HG03439 (cell line): Measurements from ENCODE around the gene LACTB.

ENCODE experiments used
- ATAC-seq: cut with Tn5 transposase; IDR thresholded peaks from one replicate; pipeline ENCODE4 v1.9.1; 2021; ENCODE audit warnings: mild to moderate bottlenecking, moderate library complexity; ENCODE audit not compliant: unreplicated experiment

LACTB gene

GRCh38 chr15:63122002-63122875, 578 bp downstream of the LACTB start:
- ATAC-seq: peak; percentile 91

DNA sequence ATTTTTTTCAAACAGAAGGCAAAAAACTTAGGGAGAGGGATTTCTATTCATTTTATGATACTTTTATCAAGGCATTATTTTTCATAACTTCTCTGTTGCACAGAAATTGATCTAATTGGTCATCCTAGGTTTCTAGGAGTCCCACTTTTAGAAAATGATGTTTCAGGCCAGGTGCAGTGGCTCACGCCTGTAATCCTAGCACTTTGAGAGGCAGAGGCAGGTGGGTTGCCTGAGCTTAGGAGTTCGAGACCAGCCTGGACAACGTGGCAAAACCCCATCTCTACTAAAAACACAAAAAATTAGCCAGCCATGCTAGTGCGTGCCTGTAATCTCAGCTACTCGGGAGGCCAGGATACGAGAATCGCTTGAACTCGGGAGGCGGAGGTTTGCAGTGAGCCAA, 2.8 kb downstream of the LACTB start:
- ATAC-seq: no peak

DNA sequence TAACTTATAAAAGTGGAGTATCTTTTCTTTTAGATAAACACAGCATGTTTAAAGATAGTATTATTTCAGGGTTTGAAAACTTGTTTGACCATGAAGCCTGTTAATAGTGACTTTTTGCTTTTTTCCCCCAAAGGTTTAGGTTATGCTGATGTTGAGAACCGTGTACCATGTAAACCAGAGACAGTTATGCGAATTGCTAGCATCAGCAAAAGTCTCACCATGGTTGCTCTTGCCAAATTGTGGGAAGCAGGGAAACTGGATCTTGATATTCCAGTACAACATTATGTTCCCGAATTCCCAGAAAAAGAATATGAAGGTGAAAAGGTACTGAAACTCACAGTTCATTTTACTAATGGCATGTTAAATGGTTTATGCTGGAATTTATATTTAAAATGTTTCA, 5.1 kb downstream of the LACTB start:
- ATAC-seq: no peak

DNA sequence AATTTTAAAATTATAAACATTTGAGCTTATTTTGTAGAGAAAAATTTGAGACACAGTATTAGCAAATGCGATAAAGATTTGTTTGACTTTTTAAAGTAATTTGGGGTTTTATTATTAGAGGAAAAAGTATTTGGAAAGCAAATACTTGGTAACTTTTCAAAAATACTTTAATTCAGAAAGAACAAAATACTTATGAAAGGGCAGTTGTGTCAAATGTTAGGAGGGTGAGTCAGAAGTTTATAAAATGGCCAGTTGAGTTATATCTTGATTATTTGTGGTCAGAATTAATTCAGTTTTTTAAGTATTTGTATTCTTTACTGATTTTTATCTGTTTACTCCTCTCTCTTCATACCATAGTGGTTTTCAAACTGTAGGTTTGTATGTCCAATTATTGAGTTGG, 12.1 kb downstream of the LACTB start:
- no peak for ATAC-seq

DNA sequence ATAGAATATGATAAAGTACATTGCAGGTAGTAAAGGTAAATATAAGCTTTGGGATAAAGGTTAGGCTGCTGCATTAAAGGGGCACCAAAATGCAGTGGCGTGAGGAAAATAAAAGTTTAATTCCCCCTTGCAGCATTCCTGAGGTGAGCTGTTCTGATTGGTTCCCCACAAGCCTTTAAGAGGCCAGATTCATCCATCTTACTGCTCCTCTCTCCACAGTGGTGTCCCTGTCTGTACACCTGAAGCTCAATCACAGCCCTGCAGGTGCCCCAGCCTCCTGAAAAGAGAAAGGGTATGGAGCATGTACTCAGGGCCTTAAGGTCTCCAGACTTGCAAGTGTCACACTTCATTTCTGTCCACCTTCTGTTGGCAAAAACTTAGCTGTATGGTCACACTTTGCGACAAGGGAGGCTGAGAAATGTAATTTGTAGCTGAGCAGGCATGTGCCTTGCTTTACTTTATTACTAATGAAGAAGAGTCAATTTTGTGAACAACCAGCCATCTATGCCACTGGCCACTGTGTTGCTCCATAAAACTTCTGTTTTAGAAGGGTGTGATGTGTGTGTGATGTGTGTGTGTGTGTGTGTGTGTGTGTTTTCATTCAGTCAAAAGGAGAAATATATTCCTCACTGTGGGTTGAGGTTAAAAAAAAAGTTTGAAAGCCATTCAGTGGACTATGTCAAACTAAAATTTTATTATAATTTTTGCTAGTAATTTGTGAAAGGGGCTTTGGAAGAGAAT, 12.8 kb downstream of the LACTB start:
- ATAC-seq: no peak

- ATAC-seq: no peak
Observed at GRCh38 chr15:63135281-63135680, 13.6 kb downstream of the LACTB start.

DNA sequence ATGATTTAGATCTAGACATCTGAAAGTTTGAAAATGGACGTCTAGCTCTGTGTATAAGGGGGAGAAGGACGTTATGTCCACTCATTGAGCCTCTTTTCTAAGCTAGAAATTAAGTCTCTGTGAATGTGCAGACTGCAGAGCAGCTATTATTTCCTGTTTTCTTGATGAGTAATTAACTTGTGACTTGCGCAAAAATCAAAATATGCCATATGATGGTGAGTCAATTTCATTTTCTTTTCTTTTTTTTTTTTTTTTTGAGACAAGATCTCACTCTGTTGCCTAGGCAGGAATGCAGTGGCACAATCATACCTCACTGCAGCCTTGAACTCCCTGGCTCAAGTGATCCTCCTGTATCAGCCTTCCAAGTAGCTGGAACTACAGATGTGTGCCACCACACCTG, 14.1 kb downstream of the LACTB start:
- ATAC-seq: no peak

- no peak for ATAC-seq
Observed at GRCh38 chr15:63136742-63137141, 15.1 kb downstream of the LACTB start.

DNA sequence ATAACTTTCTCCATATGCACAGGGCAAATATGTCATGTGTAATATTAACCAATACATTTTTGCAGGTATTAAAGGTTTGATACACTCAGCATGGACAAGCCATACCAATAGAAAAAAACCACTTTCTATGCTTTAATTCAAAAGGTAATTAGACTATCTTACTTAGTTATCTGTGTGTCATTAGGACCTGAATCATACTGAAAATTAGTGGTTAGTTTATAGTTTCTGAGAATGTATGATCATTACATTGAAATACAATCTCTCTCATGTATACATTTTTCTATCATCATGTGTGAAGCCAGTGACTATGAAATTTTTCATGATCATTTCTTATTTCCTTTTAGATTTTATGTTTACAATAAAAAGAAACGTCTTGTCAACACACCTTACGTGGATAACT, 19.3 kb downstream of the LACTB start:
- no peak for ATAC-seq

- ATAC-seq: no peak
Observed at GRCh38 chr15:63145426-63145825, 23.8 kb downstream of the LACTB start.

- no peak for ATAC-seq
Observed at GRCh38 chr15:63146684-63147083, 25.0 kb downstream of the LACTB start.

DNA sequence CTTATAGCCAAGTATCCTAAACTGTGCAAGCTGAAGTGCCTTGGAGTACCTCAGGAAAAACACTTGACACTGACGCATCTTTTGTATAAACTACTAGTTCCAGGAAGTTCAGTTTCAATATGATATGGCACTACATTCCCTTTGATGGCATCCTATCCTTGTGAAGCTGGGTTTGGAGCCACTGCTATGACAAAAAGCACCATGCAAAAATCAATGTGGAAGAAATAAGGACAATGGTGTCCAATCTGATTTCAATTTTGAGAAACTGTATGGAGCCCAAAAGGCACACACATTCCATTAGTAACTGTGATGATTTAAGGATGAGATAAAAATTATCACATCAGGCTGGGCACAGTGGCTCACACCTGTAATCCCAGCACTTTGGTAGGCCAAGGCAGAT, 30.0 kb downstream of the LACTB start:
- no peak for ATAC-seq

- no peak for ATAC-seq
Observed at GRCh38 chr15:63155486-63155885, 33.8 kb downstream of the LACTB start.

GRCh38 chr15:63156086-63156710, 34.5 kb downstream of the LACTB start:
- no peak for ATAC-seq

- no peak for ATAC-seq
Observed at GRCh38 chr15:63156755-63157117, 35.1 kb downstream of the LACTB start.

- ATAC-seq: peak; percentile 88
Observed at GRCh38 chr15:63157118-63157843, 35.6 kb downstream of the LACTB start, which contains the start of gene RPS27L. TSS of gene RPS27L (minus strand) at chr15:63157477. CDS start at chr15:63157405, 72 bp downstream.

- ATAC-seq: peak; percentile 20
Observed at GRCh38 chr15:63157891-63158431, 36.3 kb downstream of the LACTB start.

DNA sequence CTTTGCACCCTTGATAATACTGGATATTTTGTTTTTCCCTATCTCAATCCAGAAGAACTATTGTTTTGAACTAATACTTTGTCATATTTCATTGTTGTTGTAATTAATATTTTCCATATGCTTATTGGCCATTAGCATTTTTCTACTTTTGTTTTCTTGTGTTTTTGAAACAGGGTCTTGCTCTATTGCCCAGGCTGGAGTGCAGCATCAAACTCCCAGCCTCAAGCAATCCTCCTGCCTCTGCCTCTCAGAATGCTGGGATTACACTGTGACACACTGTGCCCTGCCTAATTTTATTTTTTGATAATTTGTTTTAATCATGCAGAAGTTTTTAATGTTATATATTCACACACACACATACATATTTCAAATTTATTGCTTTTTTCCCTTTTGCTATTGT, 39.0 kb downstream of the LACTB start:
- ATAC-seq: no peak

- no peak for ATAC-seq
Observed at GRCh38 chr15:63163217-63163616, 41.6 kb downstream of the LACTB start.

- no peak for ATAC-seq
Observed at GRCh38 chr15:63165166-63165859, 43.7 kb downstream of the LACTB start.
